GM21786 (cell line): Measurements from ENCODE around the gene SARS2.
A peak's percentile ranks its signal among the peaks of the same experiment; 100 is the strongest.
"Not testable (repeated sequence)": the region's sequence is repeated elsewhere in the genome, so short reads cannot be mapped to it uniquely, and the experiment has no call there.

Experiments
- ATAC-seq: cut with Tn5 transposase; IDR thresholded peaks from one replicate; pipeline ENCODE4 v1.9.1; 2021; ENCODE audit not compliant: unreplicated experiment

SARS2 gene

GRCh38 chr19:38949580-38950367 lies 19.2 kb upstream of the SARS2 start:
- ATAC-seq = no peak

GRCh38 chr19:38946229-38947010 lies 15.9 kb upstream of the SARS2 start:
- ATAC-seq = no peak

GRCh38 chr19:38945562-38946228 lies 15.1 kb upstream of the SARS2 start:
- no peak for ATAC-seq

- ATAC-seq = no peak
Measured at GRCh38 chr19:38944981-38945506, 14.5 kb upstream of the SARS2 start.

GRCh38 chr19:38942471-38943181 lies 12.1 kb upstream of the SARS2 start:
- ATAC-seq = no peak

- ATAC-seq = no peak
Measured at GRCh38 chr19:38941979-38942378, 11.4 kb upstream of the SARS2 start.

GRCh38 chr19:38941466-38941865 lies 10.9 kb upstream of the SARS2 start:
- not testable (repeated sequence) for ATAC-seq

GRCh38 chr19:38939957-38940356 lies 9.4 kb upstream of the SARS2 start:
- ATAC-seq = no peak

- no peak for ATAC-seq
Measured at GRCh38 chr19:38933544-38933943, 3.0 kb upstream of the SARS2 start.

- ATAC-seq = no peak
Measured at GRCh38 chr19:38932425-38933179, 2.0 kb upstream of the SARS2 start.

GRCh38 chr19:38931521-38931793 lies 894 bp upstream of the SARS2 start:
- no peak for ATAC-seq

GRCh38 chr19:38930776-38931520 lies 385 bp upstream of the SARS2 start, which contains the start of gene MRPS12:
MRPS12 (plus strand) TSS chr19:38930944; CDS start chr19:38931295, 351 bp downstream.
- ATAC-seq = peak; percentile 94

- ATAC-seq = no peak
Measured at GRCh38 chr19:38928391-38929001, 2.1 kb downstream of the SARS2 start.

- no peak for ATAC-seq
Measured at GRCh38 chr19:38924388-38924787, 6.2 kb downstream of the SARS2 start.

GRCh38 chr19:38922482-38922881 lies 8.1 kb downstream of the SARS2 start:
- ATAC-seq = no peak

GRCh38 chr19:38921420-38922274 lies 8.9 kb downstream of the SARS2 start:
- ATAC-seq = no peak

- no peak for ATAC-seq
Measured at GRCh38 chr19:38920602-38921419, 9.8 kb downstream of the SARS2 start.
